ENCODE data around the gene WDR70.
"Not testable (repeated sequence)": the region's sequence is repeated elsewhere in the genome, so short reads cannot be mapped to it uniquely, and the experiment has no call there.

Gene WDR70

DNA sequence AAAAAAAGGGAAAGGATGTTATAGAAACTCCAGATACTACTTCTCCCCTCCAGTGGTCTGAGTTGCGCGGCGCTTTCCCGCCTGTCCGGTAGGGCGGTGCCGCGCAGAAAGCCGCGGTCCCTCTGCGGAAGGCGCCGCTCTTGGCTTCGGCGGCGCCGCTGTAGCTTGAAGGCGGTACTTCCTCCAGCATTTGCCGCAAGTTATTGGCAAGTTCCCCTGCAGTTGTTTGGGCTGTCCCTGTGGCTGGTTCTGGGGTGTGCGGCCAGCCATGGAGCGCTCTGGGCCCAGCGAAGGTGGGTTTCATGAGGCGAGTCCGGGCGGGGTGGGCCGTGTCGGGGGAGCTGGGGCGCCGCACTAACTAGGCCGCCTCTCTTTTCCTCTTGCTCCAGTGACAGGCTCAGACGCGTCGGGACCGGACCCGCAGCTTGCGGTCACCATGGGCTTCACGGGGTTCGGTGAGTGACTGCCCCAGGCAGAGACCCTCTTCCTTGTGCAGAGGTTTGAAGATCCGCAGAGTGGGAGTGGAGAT, at the start of gene WDR70:
Gene WDR70 (plus strand): TSS at position 219 of the 529 bp plus-strand sequence. CDS start 50 bp downstream, at position 269.
- Mint-ChIP-seq H3K27ac (peak within 1 kb of the TSS; percentile 67), H3K4me3 (peak within 1 kb of the TSS; percentile 96), H3K36me3 (ENCODE audit: low read depth) (peaks cover 10% of the 10 kb centered on the region)
- not testable (repeated sequence) for H3K4me1 Mint-ChIP-seq (ENCODE audit: low read depth); H3K27me3 Mint-ChIP-seq (ENCODE audit: low read depth); H3K9me3 Mint-ChIP-seq

DNA sequence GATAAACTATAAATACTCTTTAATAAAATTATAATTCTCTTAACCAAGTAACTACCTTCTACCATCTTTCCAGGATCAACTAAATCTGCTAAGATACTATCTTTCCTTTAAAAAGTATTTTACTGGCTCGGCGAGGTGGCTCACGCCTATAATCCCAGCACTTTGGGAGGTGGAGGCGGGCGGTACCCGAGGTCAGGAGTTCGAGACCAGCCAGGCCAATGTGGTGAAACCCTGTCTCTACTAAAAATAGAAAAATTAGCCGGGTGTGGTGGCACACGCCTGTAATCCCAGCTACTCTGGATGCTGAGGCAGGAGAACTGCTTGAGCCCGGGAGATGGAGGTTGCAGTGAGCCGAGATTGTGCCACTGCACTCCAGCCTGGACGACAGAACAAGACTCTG, 44.4 kb upstream of the WDR70 start:
- not testable (repeated sequence) for H3K4me1 Mint-ChIP-seq (ENCODE audit: low read depth); H3K9me3 Mint-ChIP-seq

DNA sequence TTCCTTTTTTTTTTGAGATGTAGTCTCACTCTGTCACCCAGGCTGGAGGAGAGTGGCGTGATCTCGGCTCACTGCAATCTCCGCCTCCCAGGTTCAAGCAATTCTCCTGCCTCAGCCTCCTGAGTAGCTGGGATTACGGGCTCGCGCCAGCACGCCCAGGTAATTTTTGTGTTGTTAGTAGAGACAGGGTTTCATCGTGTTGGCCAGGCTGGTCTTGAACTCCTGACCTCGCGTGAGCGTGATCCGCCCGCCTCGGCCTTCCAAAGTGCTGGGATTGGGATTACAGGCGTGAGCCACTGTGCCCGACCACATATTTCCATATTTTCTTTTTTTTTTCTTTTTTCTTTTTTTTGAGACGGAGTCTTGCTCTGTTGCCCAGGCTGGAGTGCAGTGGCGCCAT, 36.4 kb upstream of the WDR70 start:
- not testable (repeated sequence) for H3K27me3 Mint-ChIP-seq (ENCODE audit: low read depth); H3K27ac Mint-ChIP-seq; H3K9me3 Mint-ChIP-seq; H3K4me3 Mint-ChIP-seq; H3K4me1 Mint-ChIP-seq (ENCODE audit: low read depth)
- peaks cover 19% of the 10 kb centered on the region for H3K36me3 Mint-ChIP-seq (ENCODE audit: low read depth)

More for the DNA sequence above, 44.4 kb upstream of the WDR70 start:
- not testable (repeated sequence) for H3K27me3 Mint-ChIP-seq (ENCODE audit: low read depth); H3K27ac Mint-ChIP-seq; H3K4me3 Mint-ChIP-seq
- H3K36me3 Mint-ChIP-seq (ENCODE audit: low read depth) = peaks cover 16% of the 10 kb centered on the region

DNA sequence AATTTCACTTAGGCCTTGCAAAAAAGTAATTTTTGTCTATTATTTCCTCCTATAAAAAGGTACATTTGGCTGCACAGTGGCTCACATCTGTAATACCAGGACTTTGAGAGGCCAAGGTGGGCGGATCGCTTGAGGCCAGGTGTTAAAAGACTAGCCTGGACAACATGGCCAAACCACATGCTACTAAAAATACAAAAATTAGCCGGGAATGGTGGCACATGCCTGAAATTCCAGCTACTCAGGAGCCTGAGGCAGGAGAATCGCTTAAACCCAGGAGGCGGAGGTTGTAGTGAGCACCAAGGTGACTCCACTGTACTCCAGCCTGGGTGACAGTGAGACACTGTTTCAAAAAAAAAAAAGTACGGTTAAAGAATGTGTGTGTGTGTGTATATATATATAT, 24.0 kb upstream of the WDR70 start:
- H3K27ac Mint-ChIP-seq = no peak overlapping the region
- no peak overlapping the region for H3K4me3 Mint-ChIP-seq
- no peaks in the 10 kb centered on the region for H3K9me3 Mint-ChIP-seq
- H3K4me1 Mint-ChIP-seq (ENCODE audit: low read depth) = peaks cover 1% of the 10 kb centered on the region
- peaks cover 13% of the 10 kb centered on the region for H3K36me3 Mint-ChIP-seq (ENCODE audit: low read depth)
- H3K27me3 Mint-ChIP-seq (ENCODE audit: low read depth) = no peaks in the 10 kb centered on the region

DNA sequence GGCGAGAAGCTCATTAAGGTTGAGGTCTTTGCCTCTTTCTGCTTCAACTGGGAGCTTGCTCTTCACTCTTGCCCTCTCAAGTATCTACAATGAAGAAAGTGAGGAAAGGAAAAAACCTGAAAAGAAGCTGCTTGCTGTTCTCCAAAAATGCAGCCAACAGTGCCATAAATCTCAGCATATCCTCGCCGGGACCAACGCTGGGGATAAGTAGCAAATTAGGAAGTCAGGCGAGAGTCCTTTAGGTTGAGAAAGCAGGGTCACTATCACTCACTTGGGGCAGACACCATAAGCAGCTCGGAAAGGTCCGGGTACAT, 8.6 kb upstream of the WDR70 start:
- Mint-ChIP-seq H3K36me3 (ENCODE audit: low read depth) (peaks cover 8% of the 10 kb centered on the region), H3K9me3 (no peaks in the 10 kb centered on the region), H3K27me3 (ENCODE audit: low read depth) (no peaks in the 10 kb centered on the region), H3K27ac (peak overlapping the region; percentile 99), H3K4me3 (peak overlapping the region; percentile 98), H3K4me1 (ENCODE audit: low read depth) (peaks cover 26% of the 10 kb centered on the region)

DNA sequence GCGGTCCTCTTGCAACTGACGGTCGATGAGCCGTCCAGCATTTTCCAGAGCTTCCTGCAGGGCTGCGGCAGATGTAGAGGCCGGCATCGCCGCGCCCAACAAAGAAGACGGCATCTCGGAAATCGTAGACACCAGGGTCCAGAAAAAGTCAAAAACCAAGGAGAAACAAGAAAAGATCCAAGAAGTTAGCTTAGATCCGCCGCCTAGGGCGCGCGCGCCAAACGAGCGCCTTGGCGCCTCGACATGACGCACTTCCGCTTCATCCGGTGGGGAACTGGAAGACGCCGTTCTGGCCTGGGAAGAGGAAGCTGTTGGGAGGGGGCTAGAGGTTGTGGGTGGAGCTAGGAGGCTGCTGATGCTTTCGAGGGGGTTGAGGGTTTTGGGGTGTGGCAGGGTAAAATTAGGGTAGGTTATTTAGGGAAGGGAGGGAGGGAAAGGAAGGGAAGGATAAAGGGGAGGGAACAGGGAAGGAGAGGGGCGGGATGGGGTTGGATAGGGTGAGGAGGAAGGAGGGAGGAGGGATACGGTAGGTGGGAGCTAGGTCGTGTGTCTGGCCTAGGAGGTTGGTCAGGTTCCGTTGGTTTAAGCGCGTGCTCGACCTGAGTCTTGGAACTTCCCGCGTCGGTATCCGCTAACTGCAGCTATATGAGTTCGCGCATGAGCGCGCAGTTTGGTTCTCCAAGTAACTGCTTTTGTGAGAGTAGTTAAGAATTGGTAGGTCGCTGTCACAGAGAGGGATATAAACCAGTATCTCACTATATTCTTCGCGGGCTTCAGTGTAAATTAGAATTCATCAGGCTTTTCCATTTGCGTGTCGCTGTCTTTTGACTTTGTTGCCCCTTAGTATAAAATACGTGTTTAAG, 8.0 kb upstream of the WDR70 start, which contains the start of gene NUP155:
Gene NUP155 (minus strand): TSS at position 243 of the 863 bp plus-strand sequence. CDS start 129 bp downstream, at position 114.
- Mint-ChIP-seq H3K9me3 (no peaks in the 10 kb centered on the region), H3K27ac (peak within 1 kb of the TSS; percentile 99), H3K36me3 (ENCODE audit: low read depth) (peaks cover 8% of the 10 kb centered on the region), H3K4me3 (peak within 1 kb of the TSS; percentile 98), H3K4me1 (ENCODE audit: low read depth) (peaks cover 22% of the 10 kb centered on the region), H3K27me3 (ENCODE audit: low read depth) (no peaks in the 10 kb centered on the region)

DNA sequence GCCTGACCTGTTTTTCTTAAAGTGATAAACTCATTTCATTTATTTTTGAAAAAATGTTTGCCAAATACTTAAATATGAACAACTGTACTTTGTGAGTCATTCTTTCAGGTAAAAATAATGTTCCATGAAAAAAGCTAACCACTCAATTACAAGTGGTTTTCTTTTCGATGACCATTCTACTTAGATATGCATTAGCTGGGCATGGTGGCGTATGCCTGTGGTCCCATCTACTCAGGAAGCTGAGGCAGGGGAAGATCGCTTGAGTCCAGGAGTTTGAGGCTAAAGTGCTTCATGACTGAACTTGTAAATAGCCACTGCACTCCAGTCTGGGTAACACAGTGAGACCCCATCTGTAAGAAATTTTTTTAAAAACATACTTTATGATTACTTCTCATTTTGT, 4.0 kb upstream of the WDR70 start:
- Mint-ChIP-seq H3K27ac (no peak overlapping the region), H3K27me3 (ENCODE audit: low read depth) (no peaks in the 10 kb centered on the region), H3K4me3 (no peak overlapping the region), H3K4me1 (ENCODE audit: low read depth) (peaks cover 10% of the 10 kb centered on the region), H3K36me3 (ENCODE audit: low read depth) (peaks cover 6% of the 10 kb centered on the region), H3K9me3 (no peaks in the 10 kb centered on the region)

DNA sequence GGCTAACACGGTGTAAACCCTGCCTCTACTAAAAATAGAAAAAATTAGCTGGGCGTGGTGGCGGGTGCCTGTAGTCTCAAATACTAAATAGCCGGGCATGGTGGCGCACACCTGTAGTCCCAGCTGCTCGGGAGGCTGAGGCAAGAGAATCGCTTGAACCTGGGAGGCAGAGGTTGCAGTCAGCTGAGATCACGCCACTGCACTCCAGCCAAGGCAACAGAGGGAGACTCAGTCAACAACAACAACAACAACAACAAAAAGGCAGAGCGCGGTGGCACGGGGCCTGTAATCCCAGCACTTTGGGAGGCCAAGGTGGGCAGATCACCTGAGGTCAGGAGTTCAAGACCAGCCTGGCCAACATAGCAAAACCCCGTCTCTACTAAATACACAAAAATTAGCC, 1.1 kb upstream of the WDR70 start:
- H3K4me1 Mint-ChIP-seq (ENCODE audit: low read depth); H3K27ac Mint-ChIP-seq; H3K36me3 Mint-ChIP-seq (ENCODE audit: low read depth); H3K9me3 Mint-ChIP-seq; H3K27me3 Mint-ChIP-seq (ENCODE audit: low read depth): not testable (repeated sequence)
- H3K4me3 Mint-ChIP-seq = peak overlapping the region; percentile 65

DNA sequence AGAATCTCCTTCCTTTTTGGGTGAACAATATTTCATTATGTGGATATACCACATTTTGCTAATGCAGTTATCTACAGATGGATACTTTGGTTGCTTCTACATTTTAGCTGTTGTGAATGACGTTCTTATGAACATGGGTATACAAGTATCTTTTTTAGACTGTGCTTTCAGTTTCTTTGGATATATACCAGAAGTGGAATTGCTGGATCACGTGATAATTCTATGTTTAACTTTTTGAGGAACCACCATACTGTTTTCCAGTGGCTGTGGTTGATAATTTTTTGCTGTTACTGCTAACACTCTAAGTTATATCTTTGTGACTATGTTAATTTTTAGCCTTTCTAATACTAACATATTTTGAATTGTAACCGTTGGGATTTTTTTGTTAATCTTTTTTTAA, 12.5 kb downstream of the WDR70 start:
- H3K27ac Mint-ChIP-seq = no peak overlapping the region
- H3K4me3 Mint-ChIP-seq = no peak overlapping the region
- H3K9me3 Mint-ChIP-seq = no peaks in the 10 kb centered on the region
- H3K27me3 Mint-ChIP-seq (ENCODE audit: low read depth) = no peaks in the 10 kb centered on the region
- peaks cover 23% of the 10 kb centered on the region for H3K36me3 Mint-ChIP-seq (ENCODE audit: low read depth)
- peaks cover 1% of the 10 kb centered on the region for H3K4me1 Mint-ChIP-seq (ENCODE audit: low read depth)

DNA sequence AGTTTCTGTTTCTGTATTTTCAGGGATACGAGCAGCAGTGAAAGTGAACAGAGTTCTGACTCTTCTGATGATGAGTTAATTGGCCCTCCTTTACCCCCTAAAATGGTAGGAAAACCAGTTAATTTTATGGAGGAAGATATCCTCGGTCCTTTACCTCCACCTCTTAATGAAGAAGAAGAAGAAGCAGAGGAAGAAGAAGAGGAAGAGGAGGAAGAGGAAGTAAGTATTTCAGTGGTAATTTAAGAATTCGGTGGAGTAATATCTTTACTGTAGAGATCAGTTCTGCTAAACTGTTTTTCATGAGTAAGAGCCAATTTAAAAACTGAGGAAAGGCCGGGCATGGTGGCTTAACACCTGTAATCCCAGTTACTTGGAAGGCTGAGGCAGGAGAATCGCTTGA, 17.2 kb downstream of the WDR70 start:
- Mint-ChIP-seq H3K27me3 (ENCODE audit: low read depth) (no peaks in the 10 kb centered on the region), H3K9me3 (no peaks in the 10 kb centered on the region), H3K27ac (no peak overlapping the region), H3K36me3 (ENCODE audit: low read depth) (peaks cover 26% of the 10 kb centered on the region), H3K4me1 (ENCODE audit: low read depth) (peaks cover 1% of the 10 kb centered on the region), H3K4me3 (no peak overlapping the region)

DNA sequence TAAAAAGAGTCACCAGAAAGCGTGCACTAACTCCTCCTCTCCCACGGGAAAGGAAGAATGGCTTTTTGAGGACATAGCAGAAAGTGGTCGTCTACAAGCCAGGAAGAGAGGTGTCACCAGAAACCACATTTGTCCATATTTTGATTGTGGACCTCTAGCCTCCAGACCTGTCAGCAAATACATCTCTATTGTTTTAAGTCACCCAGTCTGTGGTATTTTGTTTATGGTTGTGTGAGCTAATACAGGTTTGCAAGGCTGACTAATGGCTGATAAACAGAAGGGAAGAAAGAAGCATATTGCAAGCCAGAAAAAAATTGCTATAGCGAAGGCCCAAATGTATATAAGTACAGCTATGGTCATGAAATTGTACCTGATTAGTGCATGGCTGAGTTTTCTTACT, 21.4 kb downstream of the WDR70 start:
- H3K27ac Mint-ChIP-seq = no peak overlapping the region
- no peaks in the 10 kb centered on the region for H3K9me3 Mint-ChIP-seq
- no peaks in the 10 kb centered on the region for H3K4me1 Mint-ChIP-seq (ENCODE audit: low read depth)
- no peaks in the 10 kb centered on the region for H3K27me3 Mint-ChIP-seq (ENCODE audit: low read depth)
- peaks cover 13% of the 10 kb centered on the region for H3K36me3 Mint-ChIP-seq (ENCODE audit: low read depth)
- no peak overlapping the region for H3K4me3 Mint-ChIP-seq

DNA sequence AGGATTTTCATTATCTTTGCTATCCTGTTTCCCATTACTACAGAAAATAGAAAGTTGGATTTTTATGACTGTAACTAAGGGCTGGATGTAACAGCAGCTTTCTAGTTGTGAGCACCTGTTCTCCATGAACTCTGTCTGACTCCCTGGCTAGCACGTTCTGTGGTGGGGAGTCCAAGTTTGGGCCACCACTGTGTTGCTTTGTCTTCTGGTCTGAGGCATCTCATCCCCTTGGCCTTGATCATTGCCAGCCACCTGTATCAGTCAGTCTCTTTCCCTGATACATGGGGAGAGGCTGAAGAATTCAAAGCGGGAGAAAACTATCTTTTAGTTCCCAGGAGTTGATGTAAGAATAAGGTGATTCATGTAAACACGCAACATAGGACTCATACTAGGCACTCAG, 33.4 kb downstream of the WDR70 start:
- no peaks in the 10 kb centered on the region for H3K9me3 Mint-ChIP-seq
- H3K27ac Mint-ChIP-seq = no peak overlapping the region
- no peaks in the 10 kb centered on the region for H3K27me3 Mint-ChIP-seq (ENCODE audit: low read depth)
- H3K4me1 Mint-ChIP-seq (ENCODE audit: low read depth) = no peaks in the 10 kb centered on the region
- peaks cover 3% of the 10 kb centered on the region for H3K36me3 Mint-ChIP-seq (ENCODE audit: low read depth)
- H3K4me3 Mint-ChIP-seq = no peak overlapping the region

DNA sequence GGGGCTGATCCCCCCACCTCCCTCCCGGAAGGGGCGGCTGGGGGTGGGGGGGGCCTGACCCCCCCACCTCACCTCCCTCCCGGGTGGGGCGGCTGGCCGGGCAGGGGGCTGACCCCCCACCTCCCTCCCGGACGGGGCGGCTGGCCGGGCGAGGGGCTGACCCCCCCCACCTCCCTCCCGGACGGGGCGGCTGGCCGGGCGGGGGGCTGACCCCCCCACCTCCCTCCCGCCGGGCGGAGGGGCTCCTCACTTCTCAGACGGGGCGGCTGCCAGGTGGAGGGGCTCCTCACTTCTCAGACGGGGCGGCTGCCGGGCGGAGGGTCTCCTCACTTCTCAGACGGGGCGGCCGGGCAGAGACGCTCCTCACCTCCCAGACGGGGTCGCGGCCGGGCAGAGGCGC, 36.3 kb downstream of the WDR70 start:
- not testable (repeated sequence) for H3K27me3 Mint-ChIP-seq (ENCODE audit: low read depth); H3K4me1 Mint-ChIP-seq (ENCODE audit: low read depth); H3K27ac Mint-ChIP-seq; H3K9me3 Mint-ChIP-seq; H3K4me3 Mint-ChIP-seq
- peaks cover 13% of the 10 kb centered on the region for H3K36me3 Mint-ChIP-seq (ENCODE audit: low read depth)

DNA sequence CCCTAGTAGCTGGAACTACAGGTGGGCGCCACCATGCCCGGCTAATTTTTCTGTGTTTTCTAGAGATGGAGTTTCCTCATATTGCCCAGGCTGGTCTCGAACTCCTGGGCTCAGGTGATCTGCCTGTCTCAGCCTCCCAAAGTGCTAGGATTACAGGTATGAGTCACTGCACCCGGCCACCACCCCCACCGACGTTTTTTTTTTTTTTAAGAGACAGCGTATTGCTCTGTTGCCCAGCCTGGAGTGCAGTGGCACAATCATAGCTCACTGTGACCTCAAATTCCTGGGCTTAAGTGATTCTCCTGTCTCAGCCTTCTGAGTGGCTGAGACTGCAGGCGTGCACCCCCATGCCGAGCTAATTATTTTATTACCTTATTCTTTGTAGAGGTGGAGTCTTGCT, 38.2 kb downstream of the WDR70 start:
- Mint-ChIP-seq H3K27ac (no peak overlapping the region), H3K4me3 (no peak overlapping the region), H3K9me3 (no peaks in the 10 kb centered on the region), H3K36me3 (ENCODE audit: low read depth) (peaks cover 17% of the 10 kb centered on the region), H3K4me1 (ENCODE audit: low read depth) (no peaks in the 10 kb centered on the region), H3K27me3 (ENCODE audit: low read depth) (no peaks in the 10 kb centered on the region)

DNA sequence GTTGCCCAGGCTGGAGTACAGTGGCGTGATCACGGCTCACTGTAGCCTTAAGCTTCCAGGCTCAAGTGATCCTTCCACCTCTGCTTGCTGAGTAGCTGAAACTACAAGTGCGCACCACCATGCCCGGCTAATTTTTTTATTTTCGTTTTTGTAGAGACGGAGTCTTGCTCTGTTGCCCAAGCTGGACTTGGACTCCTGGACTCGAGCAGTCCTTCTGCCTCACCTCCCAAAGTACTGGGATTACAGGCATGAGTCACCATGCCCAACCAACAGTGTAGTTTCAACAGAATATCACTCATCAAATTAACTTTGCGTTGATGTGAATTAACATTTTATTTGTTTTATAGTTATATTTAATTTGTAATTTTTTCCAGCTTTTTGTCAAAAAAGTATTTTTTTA, 45.3 kb downstream of the WDR70 start:
- Mint-ChIP-seq H3K27ac (no peak overlapping the region), H3K27me3 (ENCODE audit: low read depth) (no peaks in the 10 kb centered on the region), H3K9me3 (no peaks in the 10 kb centered on the region), H3K36me3 (ENCODE audit: low read depth) (peaks cover 12% of the 10 kb centered on the region), H3K4me1 (ENCODE audit: low read depth) (peaks cover 5% of the 10 kb centered on the region), H3K4me3 (no peak overlapping the region)
